HEK293 (cell line): ENCODE data around the gene MBNL2.

Experiments
- CTCF ChIP-seq: fragments of 450-650 bp; formaldehyde crosslinking; IDR thresholded peaks from 2 replicates; pipeline ENCODE4 v1.5.1; 2016; ENCODE audit warnings: missing biosample characterization, missing genetic modification characterization
- ZNF18 ChIP-seq: fragments of 450-650 bp; formaldehyde crosslinking; IDR thresholded peaks from 2 replicates; pipeline ENCODE4 v1.5.1; 2016; ENCODE audit warnings: missing biosample characterization, missing genetic modification characterization
- ZNF24 ChIP-seq: fragments of 450-650 bp; formaldehyde crosslinking; IDR thresholded peaks from 2 replicates; pipeline ENCODE4 v1.5.1; 2016; ENCODE audit warnings: missing biosample characterization, missing genetic modification characterization

DNA sequence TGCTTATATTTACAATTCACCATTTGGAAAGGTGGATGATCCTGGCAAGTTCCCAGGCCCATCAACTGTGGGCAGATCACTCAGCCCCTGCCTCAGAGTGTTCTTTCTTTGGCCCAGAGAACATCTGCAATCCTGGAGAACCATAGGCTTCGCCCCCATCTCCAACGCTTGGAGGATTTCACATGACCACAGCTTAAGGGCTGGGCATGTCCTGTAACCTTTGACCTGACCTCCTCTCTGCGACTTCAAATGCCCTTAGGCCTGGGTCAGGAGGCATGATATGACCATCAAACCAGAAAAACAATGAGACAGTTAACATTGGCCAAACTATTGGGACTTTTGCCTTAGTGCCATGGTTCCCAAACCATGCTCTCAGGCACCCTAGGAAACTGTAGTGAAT, 7.2 kb upstream of the MBNL2 start:
- no peak for TF ChIP-seq ZNF18 (tag by site-specific recombination)
- no peak for TF ChIP-seq CTCF (tag by site-specific recombination)
- no peak for TF ChIP-seq ZNF24
